Thoracic aorta (tissue), 2 donors: ENCODE measurements around the gene DSE. TPM values are rescaled to one million over a fixed set of nuclear protein-coding genes. Genes with fewer than 3 reads are reported as not detected.
A peak's percentile ranks its signal among the peaks of the same experiment; 100 is the strongest.

ENCODE experiments used
- ATAC-seq: fragments of 150-250 bp; one replicate; pipeline ENCODE4 v1.8.0; 2017; ENCODE audit warnings: low read depth; ENCODE audit not compliant: insufficient number of reproducible peaks, low FRiP score
- DNase-seq: peaks from one replicate; pipeline ENCODE4 v3.0.0-alpha.2; 2020; ENCODE audit warnings: low spot score
- H3K27ac ChIP-seq, 2 donors: fragments of 200-600 bp; sonication (generic); 1 replicate in 1 of 2; 2 replicates in 1 of 2; pipeline ENCODE4 v1.5.1; 2016; ENCODE audit warnings: mild to moderate bottlenecking in 2 of 2, moderate library complexity in 2 of 2
- H3K27me3 ChIP-seq: fragments of 200-600 bp; sonication (generic); replicated peaks from 2 replicates; pipeline ENCODE4 v1.6.0; 2016; ENCODE audit warnings: mild to moderate bottlenecking; ENCODE audit not compliant: insufficient read depth
- H3K36me3 ChIP-seq: fragments of 200-600 bp; sonication (generic); one replicate; pipeline ENCODE4 v1.5.1; 2016
- H3K4me1 ChIP-seq, 2 donors: fragments of 200-600 bp; sonication (generic); 1 replicate in 1 of 2; 2 replicates in 1 of 2; pipeline versions ENCODE4 v1.5.1 to v1.6.0; 2016; ENCODE audit warnings: low read depth in 2 of 2, mild to moderate bottlenecking in 1 of 2; ENCODE audit not compliant: control insufficient read depth in 1 of 2
- H3K4me3 ChIP-seq: fragments of 200-600 bp; sonication (generic); 2 replicates; pipeline ENCODE4 v1.5.1; 2016; ENCODE audit warnings: mild to moderate bottlenecking
- H3K9me3 ChIP-seq: fragments of 200-600 bp; sonication (generic); 2 replicates; pipeline ENCODE4 v1.5.1; 2016
- CTCF ChIP-seq: fragments of 200-600 bp; sonication (generic); IDR thresholded peaks from one replicate; pipeline ENCODE4 v1.5.1; 2019; ENCODE audit warnings: antibody characterized with exemption
- total RNA-seq, 2 donors: library from RNA; depleted of rRNA; stranded (reverse); fragments of >200 nt; gene quantifications; one replicate each; pipeline versions ENCODE4 v1.1.0 to v1.2.3, GENCODE V29; 2016

Gene DSE
- total RNA-seq, 2 donors from 2014 or later, result 46.7 to 65.2 TPM

- DNase-seq, result no peak
- no peak for TF ChIP-seq CTCF
- Histone ChIP-seq H3K9me3 (no peaks in the 10 kb centered on the region), H3K27ac (peak overlapping the region; percentile 28 to 42), H3K4me3 (peak overlapping the region; percentile 39), H3K4me1 (peaks cover 42 to 67% of the 10 kb centered on the region in 2 donors), H3K27me3 (no peaks in the 10 kb centered on the region), H3K36me3 (no peaks in the 10 kb centered on the region)
- no peak for ATAC-seq
Observed at GRCh38 chr6:116397914-116398313, 27.2 kb downstream of the DSE start.

- TF ChIP-seq CTCF, result no peak
- no peaks in the 10 kb centered on the region for H3K36me3 ChIP-seq
- H3K27ac ChIP-seq, result peak overlapping the region; percentile 42 to 56
- H3K9me3 ChIP-seq, result no peaks in the 10 kb centered on the region
- peaks cover 40 to 66% of the 10 kb centered on the region in 2 donors for H3K4me1 ChIP-seq
- no peak for ATAC-seq
- no peak overlapping the region for H3K4me3 ChIP-seq
- H3K27me3 ChIP-seq, result no peaks in the 10 kb centered on the region
- DNase-seq, result no peak
Observed at GRCh38 chr6:116398316-116399010, 27.7 kb downstream of the DSE start.

GRCh38 chr6:116399287-116399686 lies 28.5 kb downstream of the DSE start:
- Histone ChIP-seq H3K27me3 (no peaks in the 10 kb centered on the region), H3K9me3 (no peaks in the 10 kb centered on the region), H3K4me1 (peaks cover 34 to 66% of the 10 kb centered on the region in 2 donors), H3K27ac (peak overlapping the region; percentile 35 to 42), H3K4me3 (peak overlapping the region; percentile 55), H3K36me3 (no peaks in the 10 kb centered on the region)
- ATAC-seq (peak; percentile 58), DNase-seq (no peak)
- TF ChIP-seq CTCF, result no peak

GRCh38 chr6:116400328-116400727 lies 29.6 kb downstream of the DSE start:
- H3K9me3 ChIP-seq, result no peaks in the 10 kb centered on the region
- H3K27ac ChIP-seq, result no peak overlapping the region
- peaks cover 40 to 73% of the 10 kb centered on the region in 2 donors for H3K4me1 ChIP-seq
- ATAC-seq (no peak), DNase-seq (no peak)
- no peak overlapping the region for H3K4me3 ChIP-seq
- no peaks in the 10 kb centered on the region for H3K36me3 ChIP-seq
- no peak for TF ChIP-seq CTCF
- no peaks in the 10 kb centered on the region for H3K27me3 ChIP-seq

GRCh38 chr6:116402108-116402937 lies 31.6 kb downstream of the DSE start:
- peaks cover 42 to 77% of the 10 kb centered on the region in 2 donors for H3K4me1 ChIP-seq
- no peak overlapping the region for H3K27ac ChIP-seq
- DNase-seq, result no peak
- H3K36me3 ChIP-seq, result no peaks in the 10 kb centered on the region
- no peaks in the 10 kb centered on the region for H3K27me3 ChIP-seq
- no peak for TF ChIP-seq CTCF
- H3K9me3 ChIP-seq, result no peaks in the 10 kb centered on the region
- H3K4me3 ChIP-seq, result no peak overlapping the region
- ATAC-seq, result no peak
